Measurements from ENCODE around the gene GPATCH8.

GPATCH8 gene

GRCh38 chr17:44451016-44451627, 52.1 kb downstream of the GPATCH8 start:
- FAIRE-seq = no peak

- FAIRE-seq = no peak
Observed at GRCh38 chr17:44448412-44448811, 54.8 kb downstream of the GPATCH8 start.

GRCh38 chr17:44444735-44445105, 58.5 kb downstream of the GPATCH8 start:
- FAIRE-seq = no peak

GRCh38 chr17:44442806-44443205, 60.4 kb downstream of the GPATCH8 start:
- FAIRE-seq = no peak

GRCh38 chr17:44439168-44439567, 64.0 kb downstream of the GPATCH8 start:
- no peak for FAIRE-seq

- FAIRE-seq = no peak
Observed at GRCh38 chr17:44438636-44439035, 64.6 kb downstream of the GPATCH8 start.

GRCh38 chr17:44436336-44436735, 66.9 kb downstream of the GPATCH8 start:
- no peak for FAIRE-seq

- FAIRE-seq = no peak
Observed at GRCh38 chr17:44432254-44433157, 70.7 kb downstream of the GPATCH8 start.

- no peak for FAIRE-seq
Observed at GRCh38 chr17:44424828-44425461, 78.3 kb downstream of the GPATCH8 start.

- FAIRE-seq = no peak
Observed at GRCh38 chr17:44417553-44417952, 85.7 kb downstream of the GPATCH8 start.

GRCh38 chr17:44416558-44417289, 86.5 kb downstream of the GPATCH8 start:
- FAIRE-seq = no peak

GRCh38 chr17:44414394-44415155, 88.6 kb downstream of the GPATCH8 start:
- no peak for FAIRE-seq

- no peak for FAIRE-seq
Observed at GRCh38 chr17:44409309-44410028, 93.7 kb downstream of the GPATCH8 start.

- no peak for FAIRE-seq
Observed at GRCh38 chr17:44408786-44409185, 94.4 kb downstream of the GPATCH8 start.

- FAIRE-seq = no peak
Observed at GRCh38 chr17:44402564-44403172, 100.5 kb downstream of the GPATCH8 start.

GRCh38 chr17:44400226-44400847, 102.9 kb downstream of the GPATCH8 start:
- peak; percentile 30 for FAIRE-seq

- no peak for FAIRE-seq
Observed at GRCh38 chr17:44398692-44399691, 104.2 kb downstream of the GPATCH8 start.

- FAIRE-seq = no peak
Observed at GRCh38 chr17:44397479-44398440, 105.4 kb downstream of the GPATCH8 start.
